Amygdala (tissue), 56 donors: ENCODE results near the gene SCLT1.
"Not testable (repeated sequence)": the region's sequence is repeated elsewhere in the genome, so short reads cannot be mapped to it uniquely, and the experiment has no call there.

Experiments used
- DNase-seq, 56 donors: peaks; one replicate each; lab custom pipeline; 2025; lab: John Stamatoyannopoulos, UW

SCLT1 gene

GRCh38 chr4:129093191-129093920, at the start of gene SCLT1:
SCLT1 (minus strand) TSS chr4:129093539; CDS start chr4:129093103, 436 bp downstream.
- DNase-seq, result peak; percentile 57 to 99 (median 93)

- no peak for DNase-seq
Observed at GRCh38 chr4:129140521-129140920, 47.2 kb upstream of the SCLT1 start.

- no peak for DNase-seq
Observed at GRCh38 chr4:129138810-129139496, 45.6 kb upstream of the SCLT1 start.

GRCh38 chr4:129136433-129136832, 43.1 kb upstream of the SCLT1 start:
- DNase-seq, result no peak

DNA sequence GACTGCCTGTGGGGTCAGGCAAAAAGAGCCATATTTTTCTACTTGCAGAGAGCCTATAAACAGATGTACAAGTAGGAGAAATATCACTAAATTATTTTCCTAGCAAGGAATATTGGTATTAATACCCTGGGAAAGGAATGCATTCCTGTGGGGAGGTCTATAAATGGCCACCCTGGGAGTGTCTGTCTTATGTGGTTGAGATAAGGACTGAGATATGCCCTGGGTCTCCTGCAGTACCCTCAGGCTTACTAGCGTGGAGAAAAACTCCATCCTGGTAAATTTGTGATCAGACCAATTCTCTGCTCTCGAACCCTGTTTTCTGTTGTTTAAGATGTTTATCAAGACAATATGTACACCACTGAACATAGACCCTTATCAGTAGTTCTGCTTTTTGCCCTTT, 38.0 kb upstream of the SCLT1 start:
- DNase-seq, result no peak

DNA sequence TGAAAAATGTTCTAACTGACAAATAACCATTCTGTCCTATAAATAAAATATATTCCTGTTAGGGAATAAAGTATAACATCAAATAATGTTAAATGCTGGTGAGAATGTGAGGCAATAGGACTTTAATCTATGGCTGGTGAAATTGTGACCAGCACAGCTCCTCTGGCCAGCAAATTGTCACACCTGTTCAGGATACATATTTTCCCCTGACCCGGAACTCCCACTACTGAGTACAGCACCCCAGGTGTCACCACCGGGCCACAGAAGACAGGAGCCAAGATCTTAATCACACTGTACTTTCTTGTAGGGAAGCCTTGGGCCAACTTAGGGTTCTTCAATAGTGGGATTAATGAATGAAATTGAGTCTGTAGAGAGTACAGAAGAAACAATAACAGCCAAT, 35.8 kb upstream of the SCLT1 start:
- DNase-seq, result no peak

- DNase-seq, result not testable (repeated sequence)
Observed at GRCh38 chr4:129126614-129127013, 33.3 kb upstream of the SCLT1 start.

- DNase-seq, result no peak
Observed at GRCh38 chr4:129117705-129118104, 24.4 kb upstream of the SCLT1 start.

GRCh38 chr4:129113919-129114318, 20.6 kb upstream of the SCLT1 start:
- no peak for DNase-seq

DNA sequence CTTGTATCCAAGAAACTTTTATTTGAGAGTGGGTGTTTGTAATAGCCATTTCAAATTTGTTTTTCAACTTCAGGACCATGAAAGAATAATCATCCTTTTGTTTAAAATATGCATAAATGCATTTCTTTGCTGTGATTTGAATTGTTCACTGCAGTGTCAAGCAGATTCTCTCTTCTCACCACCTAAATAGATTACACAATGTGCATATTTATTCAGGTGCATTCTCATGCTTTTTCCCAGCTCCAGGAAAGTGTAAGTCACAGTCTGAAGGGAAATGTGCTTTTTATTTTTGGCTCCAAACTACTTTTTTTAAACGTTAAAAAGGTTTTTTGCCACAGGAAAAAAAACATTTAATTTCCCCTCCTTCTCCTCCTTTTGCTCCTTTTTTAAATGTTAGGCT, 20.1 kb upstream of the SCLT1 start:
- no peak for DNase-seq

GRCh38 chr4:129111919-129112318, 18.6 kb upstream of the SCLT1 start:
- DNase-seq, result no peak

DNA sequence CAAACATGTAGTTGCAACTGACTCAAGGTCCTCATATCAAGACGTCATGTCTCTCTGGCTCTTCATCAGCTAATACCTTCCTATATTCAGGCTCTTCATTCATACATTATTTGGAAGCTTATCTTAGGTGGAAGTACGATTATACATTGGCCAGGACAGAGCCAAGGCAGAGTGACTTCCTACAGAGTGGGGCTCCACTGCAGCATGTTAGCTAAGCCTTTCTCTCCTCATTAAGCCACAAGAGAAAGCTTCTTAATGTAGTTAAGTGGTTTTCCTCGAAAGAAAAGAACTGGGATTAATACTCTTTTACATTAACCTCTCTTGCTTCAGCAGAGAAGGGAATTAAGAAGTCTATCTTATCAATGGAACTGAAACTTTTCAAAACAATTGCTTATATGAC, 17.6 kb upstream of the SCLT1 start:
- no peak for DNase-seq

GRCh38 chr4:129109965-129110824, 16.9 kb upstream of the SCLT1 start:
- DNase-seq, result no peak

GRCh38 chr4:129098531-129099001, 5.2 kb upstream of the SCLT1 start:
- no peak for DNase-seq

DNA sequence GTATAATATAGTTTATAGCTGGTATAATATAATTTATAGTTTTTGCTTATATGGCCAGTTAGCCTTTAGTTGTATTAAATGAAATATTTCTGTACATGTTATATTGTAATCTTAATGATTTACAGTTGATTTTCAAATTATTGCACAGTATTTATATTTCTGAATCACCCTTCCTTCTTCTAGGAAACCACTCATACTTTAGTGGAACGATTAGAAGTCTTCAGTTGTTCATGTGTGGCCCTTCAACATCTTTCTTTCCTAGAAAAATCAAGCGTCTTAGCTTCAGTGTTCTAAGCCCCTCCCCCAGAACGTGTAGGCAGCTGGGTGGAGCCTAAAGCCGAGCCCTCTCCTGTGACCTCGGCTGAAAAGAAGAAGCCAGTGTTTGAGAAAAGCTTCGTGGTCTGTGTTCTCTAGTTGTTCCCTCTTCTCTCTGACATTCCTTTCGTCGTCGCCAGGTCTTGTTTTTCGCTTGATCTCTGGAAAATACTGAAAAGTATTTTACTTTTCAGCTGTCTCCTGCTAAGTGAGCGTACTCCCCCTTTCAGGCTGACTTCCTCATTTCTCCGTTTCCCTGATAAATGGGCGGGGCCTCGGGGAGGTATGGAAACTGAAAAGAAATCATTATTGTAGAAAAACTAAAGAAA, 2.6 kb upstream of the SCLT1 start, which contains the start of gene C4orf33:
TSS of gene C4orf33 (plus strand) at position 342 of the 644 bp plus-strand sequence. CDS start 6,459 bp downstream, outside the sequence.
- DNase-seq, result peak in 48 of 56 donors; percentile 0 to 74 (median 29)

DNA sequence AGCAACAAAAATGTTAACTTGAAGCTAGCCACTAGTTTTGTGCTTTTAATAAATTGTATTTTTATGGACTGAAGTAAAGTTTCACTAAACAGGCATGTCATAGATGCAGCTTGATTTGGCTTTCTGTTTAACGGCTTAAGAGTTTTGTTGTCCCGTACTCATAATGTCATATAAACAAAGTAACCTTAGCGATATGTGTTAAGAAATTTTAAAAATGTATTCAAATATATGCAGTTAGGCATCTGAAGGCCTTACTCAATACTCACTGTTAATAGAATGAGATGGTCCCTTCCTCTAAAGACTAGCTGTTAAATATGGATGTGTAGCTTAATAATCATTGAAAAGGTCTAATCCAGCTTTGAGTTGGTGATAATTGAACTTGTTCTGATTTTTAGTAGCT, 1.0 kb upstream of the SCLT1 start:
- no peak for DNase-seq

- no peak for DNase-seq
Observed at GRCh38 chr4:129092631-129093190, 628 bp downstream of the SCLT1 start.

DNA sequence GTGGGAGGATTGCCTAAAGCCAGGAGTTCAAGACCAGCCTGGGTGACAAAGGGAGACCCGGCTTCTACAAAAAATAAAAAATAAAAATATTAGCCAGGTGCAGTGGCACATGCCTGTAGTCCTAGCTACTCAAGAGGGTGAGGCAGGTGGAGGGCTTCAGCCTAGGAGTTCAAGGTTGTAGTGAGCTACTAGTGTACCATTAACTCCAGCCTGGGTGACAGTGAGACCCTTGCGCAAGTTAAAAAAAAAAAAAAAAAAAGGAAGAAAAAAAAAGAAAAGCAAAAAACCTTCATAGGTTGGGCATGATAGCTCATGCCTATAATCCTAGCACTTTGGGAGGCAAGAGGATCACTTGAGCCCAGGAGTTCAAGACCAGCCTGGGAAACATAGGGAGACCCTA, 5.8 kb downstream of the SCLT1 start:
- DNase-seq, result no peak

DNA sequence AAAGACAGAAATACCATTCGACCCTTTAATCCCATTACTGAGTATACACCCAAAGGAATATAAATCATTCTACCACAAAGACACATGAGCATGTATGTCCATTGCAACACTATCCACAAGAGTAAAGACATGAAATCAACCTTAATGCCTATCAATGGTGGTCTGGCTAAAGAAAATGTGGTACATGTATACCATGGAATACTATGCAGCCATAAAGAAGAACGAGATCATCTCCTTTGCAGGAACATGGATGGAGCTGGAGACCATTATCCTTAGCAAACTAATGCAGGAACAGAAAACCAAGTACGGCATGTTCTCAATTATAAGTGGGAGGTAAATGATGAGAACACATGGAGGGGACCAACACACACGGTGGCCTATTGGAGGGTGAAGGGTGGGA, 7.9 kb downstream of the SCLT1 start:
- no peak for DNase-seq

DNA sequence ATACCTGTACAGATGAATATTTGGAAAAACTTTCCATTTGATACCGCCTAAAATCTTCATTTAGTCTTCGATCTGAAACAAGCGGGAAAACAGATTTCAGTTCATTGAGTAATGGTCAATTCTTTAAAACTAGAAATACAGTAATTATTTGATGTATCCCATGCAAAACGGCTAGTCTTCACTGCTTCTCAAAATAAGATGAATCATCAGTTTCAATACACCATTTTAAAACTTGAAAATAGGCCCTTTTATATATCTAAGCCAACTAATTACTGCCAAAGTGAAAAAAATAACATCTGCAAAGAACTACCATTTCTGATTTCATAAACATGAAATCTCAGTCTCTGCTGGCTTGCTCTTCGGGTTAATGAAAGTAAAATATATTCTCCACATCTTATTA, 11.0 kb downstream of the SCLT1 start:
- no peak for DNase-seq
